C4-2B (cell line): ENCODE data around the gene RNASEH1.

ENCODE experiments used
- CTCF ChIP-seq: fragments of 450-650 bp; conservative IDR thresholded peaks from 2 replicates; pipeline ENCODE4 v1.5.1; 2017; ENCODE audit warnings: mild to moderate bottlenecking
- ZFX ChIP-seq: fragments of 450-650 bp; IDR thresholded peaks from 2 replicates; pipeline ENCODE4 v1.6.1; 2017

- TF ChIP-seq CTCF (no peak), ZFX (no peak)
Measured at GRCh38 chr2:3535467-3535793, 22.7 kb downstream of the RNASEH1 start.
